ENCODE results near the gene BAIAP3. TPM values are rescaled to one million over a fixed set of nuclear protein-coding genes. Genes with fewer than 3 reads are reported as not detected.

Gene BAIAP3
- total RNA-seq, 1 donor from 2014 or later: 6.9 TPM

DNA sequence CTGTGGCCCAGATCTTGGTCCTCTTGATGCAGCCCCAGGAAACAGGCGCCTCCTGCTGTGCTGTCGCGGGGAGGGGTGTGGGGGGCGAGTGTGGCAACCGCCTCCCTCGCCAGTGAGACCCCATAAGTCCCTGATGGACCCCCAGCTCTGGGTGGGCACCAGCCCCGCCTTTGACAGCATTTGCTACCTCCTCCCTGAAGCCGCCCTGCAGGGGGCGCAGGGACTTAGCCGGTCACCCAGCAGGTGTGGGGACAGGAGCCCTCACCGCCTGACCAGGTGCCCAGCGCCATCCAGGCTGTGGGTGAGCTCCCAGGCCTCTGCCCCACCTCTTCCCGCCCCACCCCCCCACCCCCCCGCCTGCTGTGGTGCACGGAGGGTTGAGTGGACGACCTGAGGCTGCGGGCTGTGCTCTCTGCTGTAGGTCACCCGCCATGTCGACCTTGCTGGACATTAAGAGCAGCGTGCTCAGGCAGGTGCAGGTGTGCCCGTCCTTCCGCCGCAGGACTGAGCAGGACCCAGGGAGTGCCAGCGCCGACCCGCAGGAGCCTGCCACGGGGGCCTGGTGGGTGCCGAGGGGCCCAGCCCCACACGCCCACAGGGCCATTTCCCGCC lies 4.8 kb downstream of the BAIAP3 start:
- DNase-seq (ENCODE audit: extremely low spot score, unreplicated experiment): no peak
- Mint-ChIP-seq H3K36me3 (no peaks in the 10 kb centered on the region), H3K27me3 (peaks cover 33% of the 10 kb centered on the region), H3K9me3 (no peaks in the 10 kb centered on the region), H3K4me3 (no peak overlapping the region), H3K27ac (no peak overlapping the region), H3K4me1 (ENCODE audit: unreplicated experiment) (peaks cover 5% of the 10 kb centered on the region)
- TF ChIP-seq, protein P1, sequence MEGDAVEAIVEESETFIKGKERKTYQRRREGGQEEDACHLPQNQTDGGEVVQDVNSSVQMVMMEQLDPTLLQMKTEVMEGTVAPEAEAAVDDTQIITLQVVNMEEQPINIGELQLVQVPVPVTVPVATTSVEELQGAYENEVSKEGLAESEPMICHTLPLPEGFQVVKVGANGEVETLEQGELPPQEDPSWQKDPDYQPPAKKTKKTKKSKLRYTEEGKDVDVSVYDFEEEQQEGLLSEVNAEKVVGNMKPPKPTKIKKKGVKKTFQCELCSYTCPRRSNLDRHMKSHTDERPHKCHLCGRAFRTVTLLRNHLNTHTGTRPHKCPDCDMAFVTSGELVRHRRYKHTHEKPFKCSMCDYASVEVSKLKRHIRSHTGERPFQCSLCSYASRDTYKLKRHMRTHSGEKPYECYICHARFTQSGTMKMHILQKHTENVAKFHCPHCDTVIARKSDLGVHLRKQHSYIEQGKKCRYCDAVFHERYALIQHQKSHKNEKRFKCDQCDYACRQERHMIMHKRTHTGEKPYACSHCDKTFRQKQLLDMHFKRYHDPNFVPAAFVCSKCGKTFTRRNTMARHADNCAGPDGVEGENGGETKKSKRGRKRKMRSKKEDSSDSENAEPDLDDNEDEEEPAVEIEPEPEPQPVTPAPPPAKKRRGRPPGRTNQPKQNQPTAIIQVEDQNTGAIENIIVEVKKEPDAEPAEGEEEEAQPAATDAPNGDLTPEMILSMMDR (conservative IDR thresholded peaks at IDR 0.05): peak; percentile 68

DNA sequence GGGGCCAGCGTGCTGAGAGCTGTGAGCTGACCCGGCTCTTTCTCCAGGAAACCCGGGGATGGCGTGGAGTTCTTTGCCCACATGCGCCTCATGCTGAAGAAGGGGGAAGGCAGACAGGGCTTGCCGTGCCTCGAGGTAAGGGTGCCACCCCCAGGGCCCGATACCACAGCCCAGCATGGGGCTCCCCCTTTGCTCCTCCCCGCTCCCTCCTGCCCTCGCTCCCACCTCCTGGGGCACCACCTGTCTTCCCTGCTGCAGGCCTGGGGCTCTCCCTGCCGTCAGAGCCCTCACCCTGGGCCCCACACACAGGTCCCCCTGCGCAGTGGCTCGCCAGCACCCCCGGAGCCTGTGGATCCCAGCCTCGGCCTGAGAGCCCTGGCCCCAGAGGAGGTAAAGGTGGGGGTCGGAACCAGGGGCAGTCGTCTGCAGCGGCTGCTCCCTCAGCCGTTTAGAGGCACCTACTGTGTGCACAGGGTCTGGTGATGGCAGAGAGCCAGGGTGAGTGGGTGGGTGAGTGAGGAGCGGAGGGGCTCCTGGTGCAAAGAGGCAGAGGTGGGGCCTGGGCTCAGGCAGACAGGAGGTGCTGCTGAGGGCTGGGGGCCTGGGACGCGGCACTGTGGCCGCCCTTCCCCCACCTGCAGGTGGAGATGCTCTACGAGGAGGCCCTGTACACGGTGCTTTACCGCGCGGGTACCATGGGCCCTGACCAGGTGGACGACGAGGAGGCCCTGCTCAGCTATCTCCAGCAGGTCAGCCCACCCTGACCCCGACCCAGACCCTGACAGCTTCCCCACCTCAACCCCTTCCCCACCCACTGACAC lies 5.6 kb downstream of the BAIAP3 start:
- TF ChIP-seq, protein P1 (conservative IDR thresholded peaks at IDR 0.05): no peak
- H3K4me3 Mint-ChIP-seq: no peak overlapping the region
- peaks cover 35% of the 10 kb centered on the region for H3K27me3 Mint-ChIP-seq
- H3K9me3 Mint-ChIP-seq: no peaks in the 10 kb centered on the region
- no peak overlapping the region for H3K27ac Mint-ChIP-seq
- H3K36me3 Mint-ChIP-seq: no peaks in the 10 kb centered on the region
- H3K4me1 Mint-ChIP-seq (ENCODE audit: unreplicated experiment): peaks cover 8% of the 10 kb centered on the region
- no peak for DNase-seq (ENCODE audit: extremely low spot score, unreplicated experiment)

DNA sequence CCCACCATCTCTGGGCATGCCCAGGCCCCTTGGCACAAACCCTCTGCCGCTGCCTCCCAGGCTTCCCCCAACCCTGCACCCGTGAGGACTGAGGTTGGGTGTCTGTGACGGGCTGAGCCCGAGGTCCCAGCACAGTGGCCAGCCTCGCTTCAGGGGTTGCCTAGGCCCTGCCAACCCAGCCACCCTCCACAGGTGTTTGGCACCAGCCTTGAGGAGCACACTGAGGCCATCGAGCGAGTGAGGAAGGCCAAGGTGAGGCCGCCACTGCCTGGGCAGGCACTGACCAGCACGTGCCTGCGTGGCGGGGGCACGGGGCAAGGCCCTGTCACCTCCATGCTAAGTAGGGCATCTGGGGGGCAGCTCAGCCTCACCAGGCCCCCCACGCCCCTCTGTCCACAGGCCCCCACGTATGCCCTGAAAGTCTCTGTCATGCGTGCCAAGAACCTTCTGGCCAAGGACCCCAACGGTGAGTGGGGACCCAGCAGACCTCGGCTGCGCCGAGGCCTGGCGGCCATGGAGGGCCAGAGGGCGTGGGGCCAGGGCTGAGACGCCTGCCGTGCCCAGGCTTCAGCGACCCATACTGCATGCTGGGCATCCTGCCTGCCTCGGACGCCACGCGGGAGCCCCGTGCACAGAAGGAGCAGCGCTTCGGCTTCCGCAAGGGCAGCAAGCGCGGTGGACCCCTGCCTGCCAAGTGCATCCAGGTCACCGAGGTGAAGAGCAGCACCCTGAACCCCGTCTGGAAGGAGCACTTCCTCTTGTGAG lies 7.5 kb downstream of the BAIAP3 start:
- Mint-ChIP-seq H3K27me3 (peaks cover 19% of the 10 kb centered on the region), H3K9me3 (no peaks in the 10 kb centered on the region)

DNA sequence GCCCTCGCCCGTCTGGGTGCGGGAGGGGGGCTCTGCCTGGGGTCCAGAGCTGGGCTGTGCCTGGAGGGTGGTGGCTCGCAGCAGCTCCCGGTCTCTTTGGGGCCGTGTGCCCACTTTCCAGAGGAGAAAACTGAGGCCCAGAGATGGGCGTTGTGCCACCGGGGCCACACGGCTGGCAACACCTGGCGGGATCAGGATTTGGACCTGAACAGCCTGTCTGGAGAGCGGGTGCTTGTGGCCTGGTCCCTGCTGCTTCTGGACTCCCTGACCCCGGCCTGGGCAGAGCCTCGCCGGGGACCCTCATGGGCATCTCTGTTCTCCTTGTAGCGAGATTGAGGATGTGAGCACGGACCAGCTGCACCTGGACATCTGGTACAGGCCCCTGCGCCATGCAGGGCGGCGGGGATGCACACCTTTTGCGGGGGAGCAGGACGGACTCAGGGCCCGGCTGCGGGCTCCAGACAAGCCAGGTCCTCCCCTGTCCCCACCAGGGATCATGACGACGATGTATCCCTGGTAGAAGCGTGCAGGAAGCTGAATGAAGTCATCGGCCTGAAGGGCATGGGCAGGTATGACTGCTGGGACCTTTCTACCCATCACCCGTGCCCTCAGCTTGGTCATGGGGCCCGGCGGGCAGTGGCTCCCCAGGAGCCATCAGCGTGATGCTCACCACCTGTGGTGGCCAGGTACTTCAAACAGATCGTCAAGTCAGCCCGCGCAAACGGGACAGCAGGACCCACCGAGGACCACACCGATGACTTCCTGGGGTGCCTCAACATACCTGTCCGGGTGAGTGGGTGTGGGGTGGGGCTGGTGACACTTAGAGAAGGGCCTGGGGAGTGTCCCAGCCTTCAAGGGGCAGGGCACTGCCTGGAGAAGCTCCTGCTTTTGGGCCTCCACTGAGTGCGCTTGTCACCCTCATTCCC lies 8.3 kb downstream of the BAIAP3 start:
- Mint-ChIP-seq H3K4me3 (no peak overlapping the region), H3K27me3 (peaks cover 11% of the 10 kb centered on the region), H3K27ac (no peak overlapping the region), H3K9me3 (no peaks in the 10 kb centered on the region), H3K36me3 (no peaks in the 10 kb centered on the region), H3K4me1 (ENCODE audit: unreplicated experiment) (peaks cover 8% of the 10 kb centered on the region)
- no peak for DNase-seq (ENCODE audit: extremely low spot score, unreplicated experiment)
- TF ChIP-seq, protein P1 (conservative IDR thresholded peaks at IDR 0.05): no peak

More for the DNA sequence above, 7.5 kb downstream of the BAIAP3 start:
- Mint-ChIP-seq H3K27ac (no peak overlapping the region), H3K4me3 (no peak overlapping the region), H3K4me1 (ENCODE audit: unreplicated experiment) (peaks cover 8% of the 10 kb centered on the region), H3K36me3 (no peaks in the 10 kb centered on the region)
- DNase-seq (ENCODE audit: extremely low spot score, unreplicated experiment): no peak
- TF ChIP-seq, protein P1 (conservative IDR thresholded peaks at IDR 0.05): no peak
